ENCODE data around the gene NCK2.

DNA sequence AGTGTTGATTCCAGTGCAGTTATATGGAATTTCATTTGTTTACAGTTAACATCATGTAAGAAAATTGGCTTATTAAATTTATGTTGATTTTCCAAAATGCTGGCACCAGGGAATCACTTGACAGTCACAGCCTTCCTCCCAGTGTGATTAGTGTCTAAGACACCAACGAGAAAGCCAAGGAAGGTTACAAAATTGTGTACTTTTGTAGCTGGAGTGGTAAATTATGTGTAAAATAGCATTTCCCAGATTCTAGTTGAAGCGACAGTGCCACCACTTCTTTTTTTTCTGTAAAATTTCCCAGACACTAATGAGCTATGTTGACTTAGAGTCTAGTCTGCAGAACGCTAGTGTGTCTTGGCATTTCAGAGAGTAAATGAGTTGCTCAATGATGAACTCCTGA lies 101.3 kb downstream of the NCK2 start:
- TF ChIP-seq, protein P1, sequence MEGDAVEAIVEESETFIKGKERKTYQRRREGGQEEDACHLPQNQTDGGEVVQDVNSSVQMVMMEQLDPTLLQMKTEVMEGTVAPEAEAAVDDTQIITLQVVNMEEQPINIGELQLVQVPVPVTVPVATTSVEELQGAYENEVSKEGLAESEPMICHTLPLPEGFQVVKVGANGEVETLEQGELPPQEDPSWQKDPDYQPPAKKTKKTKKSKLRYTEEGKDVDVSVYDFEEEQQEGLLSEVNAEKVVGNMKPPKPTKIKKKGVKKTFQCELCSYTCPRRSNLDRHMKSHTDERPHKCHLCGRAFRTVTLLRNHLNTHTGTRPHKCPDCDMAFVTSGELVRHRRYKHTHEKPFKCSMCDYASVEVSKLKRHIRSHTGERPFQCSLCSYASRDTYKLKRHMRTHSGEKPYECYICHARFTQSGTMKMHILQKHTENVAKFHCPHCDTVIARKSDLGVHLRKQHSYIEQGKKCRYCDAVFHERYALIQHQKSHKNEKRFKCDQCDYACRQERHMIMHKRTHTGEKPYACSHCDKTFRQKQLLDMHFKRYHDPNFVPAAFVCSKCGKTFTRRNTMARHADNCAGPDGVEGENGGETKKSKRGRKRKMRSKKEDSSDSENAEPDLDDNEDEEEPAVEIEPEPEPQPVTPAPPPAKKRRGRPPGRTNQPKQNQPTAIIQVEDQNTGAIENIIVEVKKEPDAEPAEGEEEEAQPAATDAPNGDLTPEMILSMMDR (conservative IDR thresholded peaks at IDR 0.05; ENCODE audit: low read length), result no peak
- no peak for TF ChIP-seq EZH2phosphoT487 (IDR thresholded peaks at IDR 0.05; ENCODE audit: borderline replicate concordance)

All from Loucy (cell line).